Body of pancreas (tissue), 4 donors: ENCODE measurements around the gene NXPH3.

ENCODE experiments used
- CTCF ChIP-seq, 7 experiments: fragments of 450-650 bp in 4 of 7; fragments of 200-600 bp in 3 of 7; sonication (generic) in 3 of 7; IDR thresholded peaks; one replicate each; pipeline ENCODE4 v1.5.1; 2016 to 2019; ENCODE audit warnings: antibody characterized with exemption in 7 of 7
- POLR2A ChIP-seq, 3 donors: fragments of 450-650 bp; IDR thresholded peaks; one replicate each; pipeline ENCODE4 v1.6.1; 2016; ENCODE audit warnings: antibody characterized with exemption in 3 of 3, mild to moderate bottlenecking in 2 of 3

DNA sequence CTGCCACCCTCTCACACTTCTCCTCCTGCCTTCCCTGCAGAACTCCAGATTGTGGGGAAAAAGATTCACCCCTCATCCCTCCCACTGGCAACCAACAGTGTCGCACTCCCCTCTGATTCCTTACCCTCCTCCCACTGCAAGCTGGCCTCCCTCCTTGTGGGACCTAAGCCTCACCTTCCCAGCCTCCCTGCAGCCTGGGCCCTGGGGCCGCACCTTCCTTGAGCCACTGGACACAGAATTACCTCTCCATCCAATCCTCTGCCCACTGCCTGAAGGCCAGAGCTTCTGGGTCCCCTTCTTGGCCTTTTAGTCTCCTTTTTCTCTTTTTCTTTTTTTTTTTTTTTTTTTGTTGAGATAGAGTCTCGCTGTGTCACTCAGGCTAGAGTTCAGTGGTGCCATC, 46.7 kb upstream of the NXPH3 start:
- TF ChIP-seq POLR2A (IDR thresholded peaks at IDR 0.05) (no peak), CTCF (IDR thresholded peaks at IDR 0.05) (no peak)
